ENCODE measurements around the gene ADAM17.
"Not testable (repeated sequence)": the region's sequence is repeated elsewhere in the genome, so short reads cannot be mapped to it uniquely, and the experiment has no call there.

ADAM17 gene

DNA sequence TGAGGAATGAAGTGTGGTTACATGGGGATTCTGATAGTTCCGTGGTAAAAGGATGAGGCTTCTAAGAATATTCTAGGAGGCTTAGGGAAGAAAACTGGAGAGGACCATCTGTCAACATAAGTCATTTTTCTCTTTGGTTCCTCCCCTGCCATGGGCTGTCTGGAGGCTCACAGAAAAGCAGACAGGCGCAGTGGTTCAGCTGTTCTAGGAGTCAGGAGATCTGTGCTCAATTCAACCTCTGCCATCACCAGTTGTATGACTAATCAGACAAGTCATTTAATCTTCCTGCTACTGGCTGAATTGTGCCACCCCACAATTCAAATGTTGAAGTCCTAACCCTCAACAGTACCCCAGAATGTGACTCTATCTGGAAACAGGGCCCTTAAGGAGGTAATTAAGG, 36.4 kb downstream of the ADAM17 start:
- DNase-seq (ENCODE audit: low read depth): no peak

DNA sequence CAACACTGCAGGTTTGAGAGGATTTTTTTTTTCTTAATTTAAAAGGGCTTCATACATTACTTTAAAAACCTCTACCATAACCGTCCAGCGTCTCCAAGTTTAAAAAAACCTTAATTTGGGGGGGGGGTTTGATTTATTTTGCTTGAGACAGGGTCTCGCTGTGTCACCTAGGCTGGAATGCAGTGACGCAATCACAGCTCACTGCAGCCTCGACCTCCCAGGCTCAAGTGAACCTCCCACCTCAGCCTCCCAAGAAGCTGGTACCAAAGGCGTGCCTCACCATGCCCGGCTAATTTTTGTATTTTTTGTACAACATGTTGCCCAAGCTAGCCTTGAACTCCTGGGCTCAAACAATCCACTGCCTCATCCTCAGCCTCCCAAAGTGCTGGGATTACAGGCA, 36.9 kb downstream of the ADAM17 start:
- no peak for DNase-seq (ENCODE audit: low read depth)

DNA sequence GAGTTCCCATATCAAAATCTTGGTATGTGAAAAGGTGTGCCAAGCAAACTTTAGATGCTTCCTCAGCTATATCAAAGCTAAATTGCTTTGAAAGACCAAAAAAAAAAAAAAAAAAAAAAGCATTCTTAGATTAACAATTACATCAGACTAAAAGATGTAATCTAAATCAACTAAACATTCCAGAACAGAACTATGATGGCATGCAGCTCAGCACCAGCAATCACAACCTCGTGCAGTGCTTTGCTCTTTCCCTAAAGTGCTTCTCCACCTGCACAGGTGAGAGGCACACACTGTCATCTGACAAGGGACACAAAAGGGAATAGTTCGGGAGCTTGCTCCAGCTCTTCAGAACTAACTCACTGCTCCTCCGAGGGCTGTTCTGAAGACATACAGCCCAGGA, 37.5 kb downstream of the ADAM17 start:
- DNase-seq (ENCODE audit: low read depth): no peak

DNA sequence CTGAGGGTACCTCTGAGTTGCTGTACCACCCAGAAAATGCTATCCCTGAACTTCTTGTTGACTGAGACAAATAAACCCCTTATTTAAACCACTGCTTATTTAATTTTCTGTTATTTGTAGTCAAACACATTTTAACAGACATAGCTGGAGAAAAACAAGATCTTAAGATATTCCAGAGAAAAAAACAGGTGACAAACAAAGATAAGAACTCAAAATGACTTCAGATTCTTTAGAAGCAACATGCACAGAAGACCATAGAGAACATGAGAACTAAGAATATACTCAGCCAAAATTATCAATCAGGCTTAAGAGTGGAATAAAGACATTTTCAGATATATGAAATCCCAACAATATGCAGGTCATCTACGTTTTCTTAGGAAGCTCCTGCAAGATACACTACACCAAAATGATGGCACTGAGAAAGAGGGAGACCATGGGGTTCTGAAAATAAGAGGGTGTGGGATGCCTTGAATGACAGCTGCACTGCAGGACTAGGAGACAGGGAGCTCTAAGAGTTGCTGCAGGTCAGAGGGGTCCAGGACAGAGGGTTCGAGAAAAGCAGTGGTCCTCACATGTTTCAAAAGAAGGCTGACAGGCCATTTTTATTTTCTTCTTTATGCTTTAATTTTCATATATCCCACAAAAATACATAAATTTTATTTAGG, 38.4 kb downstream of the ADAM17 start:
- no peak for DNase-seq (ENCODE audit: low read depth)

DNA sequence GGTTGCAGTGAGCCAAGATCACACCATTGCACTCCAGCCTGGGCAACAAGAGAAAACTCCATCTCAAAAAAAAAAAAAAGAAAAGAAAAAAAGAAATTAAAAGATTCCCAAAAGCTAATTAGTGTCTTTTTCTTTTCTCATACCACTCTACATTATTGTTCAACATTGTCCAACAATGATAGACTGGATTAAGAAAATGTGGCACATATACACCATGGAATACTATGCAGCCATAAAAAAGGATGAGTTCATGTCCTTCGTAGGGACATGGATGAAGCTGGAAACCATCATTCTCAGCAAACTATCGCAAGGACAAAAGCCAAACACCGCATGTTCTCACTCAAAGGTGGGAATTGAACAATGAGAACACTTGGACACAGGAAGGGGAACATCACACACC, 41.7 kb downstream of the ADAM17 start:
- DNase-seq (ENCODE audit: low read depth): not testable (repeated sequence)

DNA sequence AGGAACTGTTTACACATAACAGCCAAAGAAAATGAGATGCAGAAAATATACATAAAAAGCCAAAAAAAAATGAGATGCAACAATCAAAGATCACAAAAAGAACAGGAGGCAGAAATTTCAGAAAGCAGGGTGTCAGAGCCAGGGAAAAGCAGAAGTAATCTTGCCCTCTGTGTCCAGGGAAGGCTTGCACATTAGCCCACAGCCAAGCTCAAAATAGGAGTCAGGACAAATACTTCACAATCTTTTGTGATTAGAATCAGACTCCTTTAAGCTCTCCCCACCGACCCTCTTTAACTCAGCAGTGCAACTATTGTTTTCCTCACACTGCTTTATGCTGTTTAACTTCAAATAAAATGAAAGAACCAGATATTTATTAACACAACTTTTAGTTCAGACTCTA, 46.7 kb downstream of the ADAM17 start:
- no peak for DNase-seq (ENCODE audit: low read depth)

DNA sequence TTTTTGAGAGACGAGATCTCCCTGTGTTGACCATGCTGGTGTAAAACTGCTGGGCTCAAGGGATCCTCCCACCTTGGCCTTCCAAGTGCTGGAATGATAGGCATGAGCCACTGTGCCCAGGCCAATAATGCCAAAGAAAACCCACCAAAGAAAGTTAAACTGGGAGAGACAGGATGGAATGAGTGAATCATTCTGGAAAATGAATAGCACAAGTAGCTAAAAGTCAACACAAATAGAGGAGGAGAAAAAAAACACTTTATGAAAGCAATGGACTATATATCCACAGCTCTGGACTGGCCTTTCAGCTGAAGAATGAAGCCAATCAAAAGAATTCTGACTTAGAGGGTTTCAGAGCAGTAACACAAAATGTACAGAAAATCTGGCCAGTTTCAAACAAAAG, 57.4 kb downstream of the ADAM17 start:
- no peak for DNase-seq (ENCODE audit: low read depth)

DNA sequence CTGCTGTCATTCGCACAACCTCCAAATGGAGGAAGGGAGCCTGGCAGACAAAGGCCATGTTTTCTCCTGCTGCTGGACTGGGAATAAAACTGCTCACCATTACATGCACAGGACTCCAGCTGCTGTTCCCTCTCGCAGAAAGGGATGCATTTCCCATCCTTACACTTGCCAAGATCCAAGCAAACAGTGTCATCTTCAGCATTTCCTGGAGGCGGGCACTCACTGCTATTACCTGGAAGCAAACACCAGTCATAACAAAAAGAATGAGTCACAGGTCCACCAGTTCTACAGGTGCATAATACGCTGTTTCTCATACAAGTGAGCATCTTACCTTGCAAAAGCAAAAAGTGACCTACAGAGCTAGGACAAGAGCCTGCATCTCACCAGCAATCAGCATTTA, 58.6 kb downstream of the ADAM17 start:
- no peak for DNase-seq (ENCODE audit: low read depth)

DNA sequence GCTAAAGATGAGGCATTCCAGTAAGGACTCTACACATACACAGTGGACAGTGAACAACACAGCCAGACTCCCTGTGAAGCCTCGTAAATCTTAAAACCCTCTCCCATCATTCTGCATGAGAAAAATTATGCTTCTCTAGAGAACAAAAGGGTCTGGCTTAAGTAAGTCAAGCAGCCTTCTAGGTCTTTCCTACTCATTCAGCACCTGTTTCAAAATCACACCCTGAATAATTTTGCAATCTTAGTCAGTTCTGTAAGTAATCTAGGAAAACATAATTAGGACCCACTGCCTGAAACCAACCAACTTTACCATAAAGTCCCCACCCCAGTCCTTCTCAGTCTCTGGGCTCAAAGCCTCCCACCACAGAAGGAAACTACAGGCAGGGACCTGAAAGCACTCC, 61.5 kb downstream of the ADAM17 start:
- DNase-seq (ENCODE audit: low read depth): no peak

DNA sequence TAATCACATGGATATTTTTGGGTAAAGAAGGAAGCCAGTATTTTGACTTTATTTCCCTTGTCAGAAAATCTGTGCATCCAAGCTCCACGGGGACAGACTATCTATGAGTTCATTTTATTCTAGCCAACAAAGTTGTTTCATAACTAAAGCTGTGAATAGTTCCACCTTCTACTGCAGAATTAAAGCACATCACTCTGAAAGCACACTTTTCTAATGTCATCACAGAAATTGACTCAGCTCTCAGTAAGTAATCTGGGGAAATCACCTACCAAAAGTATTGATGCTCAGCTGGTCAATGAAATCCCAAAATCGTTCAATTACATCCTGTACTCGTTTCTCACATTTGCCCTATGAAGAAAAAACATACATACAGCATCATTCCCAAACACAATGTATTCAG, 62.2 kb downstream of the ADAM17 start:
- DNase-seq (ENCODE audit: low read depth): no peak

DNA sequence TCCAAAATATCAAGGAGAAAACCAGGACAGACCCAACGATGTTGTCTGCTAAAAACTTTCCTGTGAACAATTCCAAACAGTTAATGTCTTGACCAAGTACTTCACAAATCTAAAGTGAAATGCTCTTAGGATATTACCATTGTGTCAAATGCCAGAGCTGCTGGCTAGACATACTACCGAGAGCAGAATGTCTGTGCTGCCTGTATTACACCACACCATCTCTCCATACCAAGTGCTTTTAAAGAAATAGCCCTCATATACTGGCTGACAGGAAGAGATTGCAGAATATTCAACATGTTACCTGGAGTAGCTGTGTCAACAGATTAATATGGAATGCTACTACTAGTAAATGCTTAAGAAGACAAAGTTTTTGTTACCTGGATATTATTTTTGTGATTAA, 62.7 kb downstream of the ADAM17 start:
- DNase-seq (ENCODE audit: low read depth): no peak

DNA sequence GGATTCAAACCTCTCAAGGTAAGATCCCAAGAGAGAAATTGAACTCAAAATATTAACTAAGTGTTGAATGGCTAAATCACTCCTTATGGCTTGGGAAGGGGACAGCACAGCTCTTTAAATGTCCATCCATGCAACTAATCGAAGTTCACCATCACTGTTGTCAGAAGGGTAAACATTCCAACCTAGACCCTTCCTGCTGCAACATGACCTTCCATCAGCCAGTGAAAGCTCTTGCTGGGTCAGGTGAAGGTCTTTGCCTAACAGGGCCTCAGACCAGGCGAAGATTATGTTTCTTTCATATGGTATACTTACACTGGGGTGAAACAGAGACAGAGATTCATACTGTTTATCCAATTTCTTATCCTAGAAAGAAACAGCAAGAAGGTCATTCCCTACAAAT, 64.8 kb downstream of the ADAM17 start:
- DNase-seq (ENCODE audit: low read depth): no peak

DNA sequence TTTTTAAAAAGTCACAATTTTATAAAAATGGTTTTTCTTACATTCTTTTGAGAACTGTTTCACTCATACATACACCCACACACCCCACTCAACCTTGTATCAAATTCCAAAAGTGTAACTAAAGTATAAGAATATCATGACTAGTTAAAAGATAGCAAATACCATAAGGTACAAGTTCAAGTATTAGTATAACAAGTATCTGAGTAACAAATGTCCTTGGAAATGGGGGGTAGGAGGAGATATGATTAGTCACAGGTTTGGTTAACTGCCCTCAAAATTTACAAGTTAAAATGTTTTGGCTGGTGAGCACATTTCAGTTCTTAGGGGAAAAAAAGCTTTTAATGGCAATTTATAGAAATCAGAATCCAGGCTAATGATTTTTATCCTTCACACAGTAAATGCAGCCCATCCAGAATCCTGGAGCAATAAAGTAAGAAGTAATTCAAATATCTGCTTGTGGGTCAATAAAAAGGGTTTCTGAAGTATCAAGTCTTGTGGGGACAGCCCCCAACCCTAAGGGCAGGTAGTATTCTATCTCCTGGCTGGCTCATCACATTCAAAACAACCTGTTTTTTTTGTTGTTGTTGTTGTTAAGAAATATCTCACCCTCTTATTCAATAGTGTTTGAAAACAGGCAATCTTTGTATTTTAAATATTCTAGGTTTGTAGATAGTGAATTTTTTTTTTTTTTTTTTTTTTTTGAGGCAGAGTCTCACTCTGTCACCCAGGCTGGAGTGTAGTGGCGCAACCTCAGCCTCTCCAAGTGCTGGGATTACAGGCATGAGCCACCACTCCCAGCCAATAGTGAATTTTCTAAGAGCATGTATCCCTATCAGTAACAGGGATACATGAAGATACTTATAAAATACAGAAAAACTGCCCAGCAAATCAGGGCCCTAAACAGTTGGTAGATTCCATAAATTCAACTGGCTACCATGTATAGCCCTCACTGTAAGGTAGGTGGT, 66.8 kb downstream of the ADAM17 start:
- no peak for DNase-seq (ENCODE audit: low read depth)

DNA sequence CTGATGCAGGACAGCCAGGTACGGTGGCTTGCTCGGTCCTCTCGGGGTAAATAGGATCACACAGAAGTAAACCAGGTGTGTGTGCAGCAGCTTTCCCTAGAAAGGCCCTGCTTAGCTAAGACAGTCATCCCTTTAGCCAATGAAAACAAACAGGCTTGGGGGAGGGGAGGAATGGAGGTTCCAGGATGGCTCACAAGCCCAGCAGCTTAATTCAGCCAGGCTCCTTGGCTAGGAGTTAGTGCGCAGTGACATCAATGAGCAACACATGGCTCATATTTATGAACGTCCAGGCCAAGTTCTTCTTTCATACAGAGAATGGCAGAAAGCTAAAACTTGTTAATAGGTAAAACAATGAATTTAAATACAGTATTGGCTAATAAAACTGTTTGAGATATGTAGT, 71.1 kb downstream of the ADAM17 start:
- no peak for DNase-seq (ENCODE audit: low read depth)

DNA sequence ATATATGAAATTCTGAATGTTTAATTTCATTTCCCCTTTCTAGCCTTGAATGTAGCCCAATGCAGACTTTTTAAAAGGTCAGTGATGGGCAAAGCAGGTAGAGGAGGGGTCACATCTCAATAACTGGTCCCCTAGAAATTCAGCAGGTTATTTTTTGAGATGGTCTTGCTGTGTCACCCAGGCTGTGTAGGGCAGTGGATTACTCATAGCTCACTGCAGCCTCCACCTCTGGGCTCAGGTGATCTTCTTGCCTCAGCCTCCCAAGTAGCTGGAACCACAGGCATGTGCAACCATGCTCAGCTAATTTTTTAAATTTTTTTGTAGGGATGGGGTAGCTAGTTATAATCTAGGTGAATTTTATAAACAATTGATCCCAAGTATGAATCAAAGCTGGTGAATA, 72.5 kb downstream of the ADAM17 start:
- no peak for DNase-seq (ENCODE audit: low read depth)

DNA sequence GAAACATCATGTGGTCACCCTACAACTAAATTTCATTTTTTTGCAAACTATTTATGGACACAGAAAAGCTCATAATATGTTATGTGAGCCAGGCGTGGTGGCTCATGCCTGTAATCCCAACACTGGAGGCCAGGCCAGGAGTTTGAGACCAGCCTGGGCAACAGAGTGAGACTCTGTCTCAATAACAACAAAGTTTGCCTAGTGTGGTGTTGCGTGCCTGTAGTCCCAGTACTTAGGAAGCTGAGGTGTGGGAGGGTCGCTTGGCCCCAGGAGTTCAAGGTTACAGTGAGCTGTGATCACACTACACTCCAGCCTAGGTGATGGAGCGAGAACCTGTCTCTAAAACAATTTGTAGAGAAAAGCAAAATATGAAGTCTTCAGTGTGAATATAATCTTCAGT, 75.5 kb downstream of the ADAM17 start:
- DNase-seq (ENCODE audit: low read depth): no peak

DNA sequence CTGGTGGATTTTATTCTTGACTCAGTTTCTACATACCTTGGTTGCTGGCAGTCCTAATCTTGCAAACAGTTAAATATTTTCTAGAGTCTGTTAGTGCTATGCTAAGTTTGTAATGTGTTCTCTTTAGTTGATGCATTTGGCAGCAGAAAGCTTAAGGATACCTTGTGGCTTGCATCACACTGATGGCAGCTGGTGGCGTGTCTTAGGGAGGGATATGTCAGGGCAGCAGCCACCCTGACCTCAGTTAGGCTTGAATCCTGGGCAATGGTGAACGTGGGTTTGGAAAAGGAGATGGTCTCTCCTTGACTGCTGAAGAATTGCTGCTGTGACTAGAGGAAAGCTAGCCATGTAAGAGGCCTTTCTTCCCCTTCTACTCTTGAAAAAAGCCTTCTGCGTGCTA, 77.1 kb downstream of the ADAM17 start:
- no peak for DNase-seq (ENCODE audit: low read depth)

DNA sequence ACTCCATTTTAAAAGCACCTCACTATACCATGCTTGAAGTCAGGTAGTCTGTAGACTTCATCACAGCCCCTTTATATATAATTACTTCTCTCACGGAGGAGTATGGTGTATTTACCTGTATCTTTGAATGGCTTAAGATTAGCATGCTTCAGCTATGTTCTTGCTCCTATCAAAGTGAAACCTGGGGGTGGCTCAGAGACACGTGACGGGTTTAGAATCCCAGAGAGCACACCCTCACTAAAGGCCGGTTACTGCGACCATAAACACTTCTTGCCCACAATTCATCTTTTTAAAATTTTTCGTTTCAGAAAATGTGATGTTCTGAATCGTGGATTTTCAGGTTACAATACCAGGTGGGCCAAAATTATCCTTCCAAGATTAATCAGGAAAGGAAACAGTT, 77.7 kb downstream of the ADAM17 start:
- DNase-seq (ENCODE audit: low read depth): no peak

DNA sequence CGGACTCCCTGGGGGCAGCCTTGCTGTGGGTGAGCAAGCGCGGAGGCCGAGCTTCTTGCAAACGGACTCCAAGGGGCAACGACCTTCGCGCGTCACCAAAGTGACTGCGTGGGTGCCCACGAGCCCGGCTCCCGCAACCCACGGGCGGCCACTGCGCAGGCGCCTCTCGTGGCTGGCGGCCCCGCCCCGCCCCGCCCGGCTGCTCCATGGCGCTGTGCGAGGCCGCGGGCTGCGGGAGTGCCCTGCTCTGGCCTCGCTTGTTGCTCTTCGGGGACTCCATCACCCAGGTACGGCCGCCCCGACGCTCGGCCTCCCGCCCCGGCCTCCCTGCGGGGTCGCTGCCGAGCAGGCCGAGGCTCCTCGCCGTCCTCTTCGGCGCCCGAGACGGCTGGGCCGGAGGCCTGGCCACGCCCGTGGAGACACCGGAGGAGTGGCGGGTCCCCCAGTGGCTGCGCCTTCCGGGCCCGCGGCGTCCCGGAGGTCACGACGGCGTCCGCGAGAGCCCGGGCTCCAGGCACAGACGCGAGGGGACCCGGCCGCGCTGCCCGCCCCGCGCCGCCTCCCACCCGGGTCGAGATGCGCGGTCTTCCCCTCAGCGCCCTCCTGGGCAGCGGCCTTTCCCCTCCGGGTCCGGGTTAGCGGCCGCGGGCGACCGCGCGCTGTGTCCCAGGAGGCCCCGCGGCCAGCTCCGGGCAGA, 81.1 kb downstream of the ADAM17 start, which contains the start of gene IAH1:
Gene IAH1 (plus strand): TSS at position 191 of the 697 bp plus-strand sequence. CDS start 16 bp downstream, at position 207.
- DNase-seq (ENCODE audit: low read depth): peak; percentile 72

DNA sequence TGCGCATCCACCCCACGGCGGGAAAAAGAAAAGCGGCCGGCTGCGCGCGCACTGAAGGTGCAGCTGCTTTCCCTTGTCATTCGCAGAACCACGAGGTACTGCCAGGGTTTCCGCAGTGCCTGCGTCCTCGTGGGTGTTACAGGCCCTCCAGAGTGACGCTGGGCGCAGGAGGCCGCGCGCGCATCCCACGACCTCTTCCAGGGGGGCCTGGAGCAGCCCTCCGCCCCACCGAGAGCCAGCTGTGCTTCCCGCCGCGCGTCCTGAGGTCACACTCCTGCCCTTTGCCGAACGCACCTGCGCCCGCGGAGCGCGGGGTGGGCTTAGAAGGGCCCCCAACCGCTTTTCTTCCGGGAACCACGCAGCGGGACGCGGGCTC, 81.7 kb downstream of the ADAM17 start:
- DNase-seq (ENCODE audit: low read depth): peak; percentile 47

DNA sequence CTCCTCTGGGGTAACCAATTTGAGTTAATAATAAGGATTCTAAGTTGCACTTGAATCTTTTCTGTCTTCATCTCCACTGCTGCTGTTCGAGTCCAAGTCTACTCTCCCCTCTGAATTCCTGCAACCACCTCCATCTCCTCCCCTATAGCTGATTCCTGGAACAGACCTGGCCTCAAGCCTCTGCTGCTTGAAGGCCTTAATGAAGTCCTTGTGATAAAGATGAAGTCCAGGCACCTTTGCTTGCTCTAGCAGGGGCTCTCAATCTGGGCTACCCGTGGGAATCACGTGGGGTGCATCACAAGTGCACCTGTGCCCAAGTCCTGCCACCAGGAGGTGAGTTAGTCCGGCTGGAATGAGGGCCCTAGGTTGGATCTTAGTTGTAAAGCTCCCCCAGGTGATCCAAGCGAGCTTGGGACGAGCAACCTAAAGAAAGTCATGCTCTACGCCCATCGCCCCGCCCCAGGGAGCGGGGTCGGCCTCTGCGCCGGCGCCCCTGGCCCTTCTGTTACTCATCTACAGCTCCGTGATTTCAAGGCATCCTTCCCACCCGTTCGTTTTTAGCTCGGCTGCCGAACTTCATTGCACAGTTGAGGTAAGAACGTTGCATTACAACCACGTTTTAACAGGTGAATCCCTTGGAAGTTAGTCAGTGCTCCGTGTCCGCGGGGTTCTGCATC, 82.2 kb downstream of the ADAM17 start:
- DNase-seq (ENCODE audit: low read depth): peak; percentile 19

DNA sequence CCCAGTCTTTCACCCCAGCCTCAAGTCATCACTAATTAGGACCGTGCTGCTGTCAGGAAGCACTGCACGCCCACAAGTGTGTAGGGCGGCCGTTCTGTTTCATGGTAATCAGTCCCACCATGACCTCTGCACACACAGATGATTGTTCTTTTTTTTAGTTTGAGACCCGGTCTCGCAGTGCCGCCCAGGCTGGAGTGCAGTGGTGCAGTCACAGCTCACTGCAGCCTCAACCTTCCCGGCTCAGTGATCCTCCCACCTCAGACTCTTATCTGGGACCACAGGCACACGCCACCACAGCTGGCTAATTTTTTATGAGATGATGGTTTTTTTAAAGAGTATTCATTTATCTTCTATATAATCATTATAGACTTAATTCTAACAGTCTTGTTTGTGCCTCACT, 83.1 kb downstream of the ADAM17 start:
- DNase-seq (ENCODE audit: low read depth): no peak
